Mesothelial cell of epicardium (in vitro differentiated cells): ENCODE data around the gene GABARAP. TPM values are rescaled to one million over a fixed set of nuclear protein-coding genes. Genes with fewer than 3 reads are reported as not detected.

Experiments used
- DNase-seq, 2 experiments: peaks; one replicate each; pipeline ENCODE4 v3.0.0; 2021; ENCODE audit warnings: low spot score in 2 of 2; ENCODE audit not compliant: unreplicated experiment in 2 of 2
- H3K27ac Mint-ChIP-seq: 2 replicates; pipeline ENCODE4 v1.8.0; 2021; ENCODE audit warnings: mixed read lengths
- H3K27me3 Mint-ChIP-seq: 2 replicates; pipeline ENCODE4 v1.8.0; 2021; ENCODE audit warnings: low read depth, mixed read lengths
- H3K36me3 Mint-ChIP-seq: 2 replicates; pipeline ENCODE4 v1.8.0; 2021; ENCODE audit warnings: mixed read lengths
- H3K4me1 Mint-ChIP-seq: 2 replicates; pipeline ENCODE4 v1.8.0; 2021; ENCODE audit warnings: mixed read lengths
- H3K4me3 Mint-ChIP-seq: 2 replicates; pipeline ENCODE4 v1.8.0; 2021; ENCODE audit warnings: mild to moderate bottlenecking, moderate library complexity, mixed read lengths
- H3K9me3 Mint-ChIP-seq: 2 replicates; pipeline ENCODE4 v1.8.0; 2021; ENCODE audit warnings: mixed read lengths
- total RNA-seq: library from RNA; stranded (reverse); gene quantifications from 3 replicates; pipeline ENCODE4 v1.2.1, GENCODE V29; 2021
- TF ChIP-seq, protein P1 (sequence below): fragments of 200-600 bp; sonication (generic); IDR thresholded peaks from one replicate; pipeline ENCODE4 v1.5.0; 2021; ENCODE audit warnings: antibody characterized with exemption; ENCODE audit not compliant: unreplicated experiment

The GABARAP gene
- total RNA-seq, 1 donor from 2014 or later: 424 TPM

DNA sequence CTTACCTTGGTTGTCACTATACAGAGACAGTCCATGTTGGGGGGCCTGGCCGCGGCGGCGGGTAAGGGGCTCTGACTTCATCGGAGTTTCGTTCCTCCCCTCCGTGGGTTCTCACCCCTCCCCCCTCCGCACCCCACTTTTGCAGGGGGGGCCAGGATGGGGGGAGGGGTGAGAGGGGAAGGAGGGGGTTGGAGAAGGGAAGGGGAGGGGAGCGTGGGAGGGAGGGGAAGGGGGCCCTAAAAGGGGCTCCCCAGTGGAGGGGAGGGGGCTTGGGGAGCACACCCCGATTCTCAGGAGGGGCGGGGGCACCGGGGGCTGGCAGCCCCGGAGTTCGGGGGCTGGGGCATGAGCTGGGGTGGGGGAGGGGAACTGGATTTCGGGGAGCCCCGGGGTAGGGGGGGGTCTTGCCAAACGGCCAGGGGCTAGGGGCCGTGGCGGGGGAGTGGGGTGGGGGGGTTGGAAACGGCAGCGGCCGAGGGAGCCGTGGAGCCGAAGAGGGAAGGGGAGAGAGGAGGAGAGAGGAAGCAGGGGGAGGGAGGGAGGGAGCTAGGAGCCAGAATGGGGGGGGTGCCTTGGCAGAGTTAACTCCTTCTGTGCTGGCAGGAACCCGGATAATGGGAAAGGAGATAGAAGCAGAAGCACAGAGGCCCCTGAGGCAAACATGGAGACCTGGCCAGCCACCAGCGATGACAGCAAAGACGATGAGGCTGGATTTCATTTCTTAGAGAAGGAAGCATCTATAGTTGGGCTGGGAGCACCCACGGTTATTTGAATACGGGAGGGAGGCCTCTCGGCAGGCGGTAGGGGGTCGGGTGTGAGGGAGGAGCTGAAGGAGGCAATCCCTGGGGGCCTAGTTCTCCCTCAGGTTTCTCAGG, 24.9 kb downstream of the GABARAP start:
- Mint-ChIP-seq H3K9me3 (no peaks in the 10 kb centered on the region), H3K27me3 (no peaks in the 10 kb centered on the region), H3K4me1 (peaks cover 66% of the 10 kb centered on the region), H3K27ac (peak overlapping the region; percentile 93), H3K36me3 (no peaks in the 10 kb centered on the region), H3K4me3 (peak overlapping the region; percentile 92)
- DNase-seq: peak in 1 of 2 experiments; percentile 52
- TF ChIP-seq, protein P1, sequence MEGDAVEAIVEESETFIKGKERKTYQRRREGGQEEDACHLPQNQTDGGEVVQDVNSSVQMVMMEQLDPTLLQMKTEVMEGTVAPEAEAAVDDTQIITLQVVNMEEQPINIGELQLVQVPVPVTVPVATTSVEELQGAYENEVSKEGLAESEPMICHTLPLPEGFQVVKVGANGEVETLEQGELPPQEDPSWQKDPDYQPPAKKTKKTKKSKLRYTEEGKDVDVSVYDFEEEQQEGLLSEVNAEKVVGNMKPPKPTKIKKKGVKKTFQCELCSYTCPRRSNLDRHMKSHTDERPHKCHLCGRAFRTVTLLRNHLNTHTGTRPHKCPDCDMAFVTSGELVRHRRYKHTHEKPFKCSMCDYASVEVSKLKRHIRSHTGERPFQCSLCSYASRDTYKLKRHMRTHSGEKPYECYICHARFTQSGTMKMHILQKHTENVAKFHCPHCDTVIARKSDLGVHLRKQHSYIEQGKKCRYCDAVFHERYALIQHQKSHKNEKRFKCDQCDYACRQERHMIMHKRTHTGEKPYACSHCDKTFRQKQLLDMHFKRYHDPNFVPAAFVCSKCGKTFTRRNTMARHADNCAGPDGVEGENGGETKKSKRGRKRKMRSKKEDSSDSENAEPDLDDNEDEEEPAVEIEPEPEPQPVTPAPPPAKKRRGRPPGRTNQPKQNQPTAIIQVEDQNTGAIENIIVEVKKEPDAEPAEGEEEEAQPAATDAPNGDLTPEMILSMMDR: no peak

DNA sequence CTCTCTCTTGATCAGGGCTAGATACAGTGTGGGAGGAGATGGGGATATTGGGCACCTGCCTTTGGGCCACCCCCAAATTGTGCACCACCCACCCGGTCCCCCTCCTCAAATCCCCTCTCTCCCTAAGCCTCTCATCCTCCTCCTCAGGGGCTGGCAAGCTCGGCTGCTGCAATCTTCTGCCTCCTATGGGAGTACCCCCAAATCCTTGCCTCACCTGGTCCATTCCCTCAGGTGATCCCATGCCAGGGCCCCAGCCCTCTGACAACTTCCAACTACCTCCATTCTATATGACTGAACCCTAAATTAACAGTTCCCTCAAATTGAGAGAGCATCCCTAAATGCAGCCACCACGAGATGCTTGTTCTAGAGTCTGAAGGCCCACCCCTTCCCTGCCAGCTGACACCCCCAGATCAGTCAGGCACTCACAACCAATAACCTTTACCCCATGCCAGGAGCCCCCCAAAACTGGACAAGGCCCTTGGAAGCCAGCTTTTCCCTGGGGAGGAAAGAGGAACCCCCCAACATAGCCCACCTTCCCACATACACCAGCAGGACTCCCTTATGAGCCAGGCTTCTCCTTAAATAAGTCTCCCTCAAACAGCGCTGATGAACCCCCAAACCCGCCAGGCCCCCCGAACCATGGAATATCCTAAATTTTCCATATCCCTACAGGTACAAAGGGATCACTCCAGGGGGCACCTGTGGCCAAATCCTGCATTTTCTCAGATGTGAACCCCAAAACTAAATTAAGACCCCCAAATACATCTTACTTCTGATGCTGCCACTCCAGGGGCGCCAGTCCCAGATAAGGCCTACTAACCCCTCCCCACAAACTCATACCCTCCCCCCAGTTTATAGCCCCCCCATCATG, 25.8 kb downstream of the GABARAP start:
- TF ChIP-seq, protein P1: no peak
- H3K27ac Mint-ChIP-seq: peak overlapping the region; percentile 93
- DNase-seq: no peak
- no peaks in the 10 kb centered on the region for H3K36me3 Mint-ChIP-seq
- no peaks in the 10 kb centered on the region for H3K27me3 Mint-ChIP-seq
- no peaks in the 10 kb centered on the region for H3K9me3 Mint-ChIP-seq
- H3K4me1 Mint-ChIP-seq: peaks cover 73% of the 10 kb centered on the region
- peak overlapping the region; percentile 59 for H3K4me3 Mint-ChIP-seq

DNA sequence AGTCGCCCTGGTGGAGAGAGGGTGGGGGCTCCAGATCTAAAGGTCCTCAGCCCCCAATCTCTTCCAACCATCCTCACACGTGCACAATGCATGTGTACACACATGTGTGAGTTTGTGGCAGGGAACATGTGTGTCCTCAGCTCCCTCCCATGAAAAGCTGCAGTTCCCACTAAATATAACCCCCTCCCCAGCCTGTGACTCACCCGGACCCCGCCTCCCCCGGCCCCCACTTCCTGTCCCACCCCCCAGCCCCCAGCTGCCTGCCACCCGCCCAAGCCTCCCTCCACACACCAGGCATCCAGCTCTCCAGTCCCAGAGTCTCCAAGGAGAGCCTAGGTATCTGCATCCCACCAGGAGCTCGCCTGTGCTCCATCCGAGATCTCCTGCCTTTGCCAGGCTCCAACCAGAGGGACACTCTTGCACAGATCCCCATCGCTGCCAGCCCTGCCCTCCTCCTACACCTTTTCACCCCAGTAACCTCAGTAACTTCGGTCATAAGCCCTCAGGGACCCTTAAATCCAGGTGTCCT, 26.5 kb downstream of the GABARAP start:
- peak overlapping the region; percentile 98 for H3K27ac Mint-ChIP-seq
- TF ChIP-seq, protein P1: no peak
- peaks cover 74% of the 10 kb centered on the region for H3K4me1 Mint-ChIP-seq
- peak overlapping the region; percentile 92 for H3K4me3 Mint-ChIP-seq
- no peaks in the 10 kb centered on the region for H3K36me3 Mint-ChIP-seq
- no peak for DNase-seq
- no peaks in the 10 kb centered on the region for H3K27me3 Mint-ChIP-seq
- H3K9me3 Mint-ChIP-seq: no peaks in the 10 kb centered on the region

DNA sequence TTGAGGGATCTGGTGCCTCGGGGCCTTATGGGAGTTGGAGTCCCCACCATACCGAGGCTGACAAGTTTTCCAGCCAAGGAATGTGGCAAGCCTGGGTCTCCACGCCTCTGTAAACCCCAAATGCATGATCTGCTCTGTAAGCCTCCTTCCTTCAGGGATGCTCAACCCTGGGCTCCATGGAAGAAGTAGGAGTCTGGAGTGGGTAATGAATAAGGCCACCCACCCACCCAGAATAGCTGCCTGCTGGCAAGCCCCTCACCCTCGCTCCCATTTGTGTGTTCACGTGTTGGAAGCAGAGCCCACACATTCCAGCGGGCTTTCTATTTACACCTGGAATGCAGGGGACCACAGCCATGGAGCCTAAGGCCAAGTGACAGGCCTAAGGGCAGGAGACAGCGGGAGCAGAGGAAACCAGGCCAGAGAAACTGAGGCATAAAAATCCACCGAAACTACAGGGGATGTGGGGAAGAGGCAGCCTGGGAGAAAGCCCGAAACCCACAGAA, 27.1 kb downstream of the GABARAP start:
- peak overlapping the region; percentile 98 for H3K27ac Mint-ChIP-seq
- no peaks in the 10 kb centered on the region for H3K27me3 Mint-ChIP-seq
- no peak for DNase-seq
- H3K9me3 Mint-ChIP-seq: no peaks in the 10 kb centered on the region
- H3K4me3 Mint-ChIP-seq: peak overlapping the region; percentile 92
- H3K36me3 Mint-ChIP-seq: no peaks in the 10 kb centered on the region
- TF ChIP-seq, protein P1: no peak
- H3K4me1 Mint-ChIP-seq: peaks cover 74% of the 10 kb centered on the region

DNA sequence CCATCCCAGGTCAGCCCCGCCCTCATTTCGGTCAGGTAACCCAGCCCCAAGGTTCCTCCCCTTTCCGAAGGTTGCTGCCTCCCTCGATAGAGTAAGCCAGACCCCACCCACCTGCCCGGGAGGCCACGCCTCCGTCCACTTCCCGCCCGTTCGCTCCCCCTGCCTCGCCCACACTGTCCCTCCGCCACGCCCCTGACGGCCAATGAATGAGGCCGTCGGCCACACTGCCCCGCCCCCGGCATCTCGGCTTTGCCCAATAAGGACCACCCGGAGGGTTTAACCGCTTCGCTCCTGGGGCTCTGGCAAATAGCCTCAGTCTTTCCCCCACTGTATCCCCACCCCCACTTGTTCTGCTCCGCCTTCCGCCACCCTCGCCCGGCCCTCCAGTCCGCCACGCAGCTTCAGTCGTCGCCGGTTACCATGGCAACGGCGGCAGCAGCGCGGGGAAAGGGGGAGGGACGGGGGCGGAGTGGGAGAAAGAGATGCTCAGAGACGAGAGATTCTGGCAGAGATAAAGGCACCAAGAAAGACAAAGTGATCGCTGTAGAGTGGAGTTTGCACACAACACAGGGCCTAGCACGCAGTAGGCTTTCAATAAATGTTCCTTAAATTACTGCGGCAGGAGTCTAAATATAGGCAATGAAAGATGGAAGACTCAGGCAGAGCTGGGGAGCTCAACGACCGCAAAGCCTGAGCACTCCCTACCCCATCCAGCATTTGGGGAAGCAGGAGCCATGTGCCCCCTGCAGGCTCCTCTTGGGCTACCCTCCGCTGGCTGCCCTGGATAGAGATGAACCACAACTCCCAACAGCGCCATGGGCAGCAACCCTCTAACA, 27.7 kb downstream of the GABARAP start:
- Mint-ChIP-seq H3K27ac (peak overlapping the region; percentile 98), H3K4me1 (peaks cover 75% of the 10 kb centered on the region), H3K4me3 (peak overlapping the region; percentile 92), H3K9me3 (no peaks in the 10 kb centered on the region), H3K27me3 (no peaks in the 10 kb centered on the region), H3K36me3 (no peaks in the 10 kb centered on the region)
- TF ChIP-seq, protein P1: no peak
- peak; percentile 99 for DNase-seq
